GM18517 (cell line): Measurements from ENCODE around the gene IFNA10.
"Not testable (repeated sequence)": the region's sequence is repeated elsewhere in the genome, so short reads cannot be mapped to it uniquely, and the experiment has no call there.

Experiments used
- ATAC-seq: cut with Tn5 transposase; IDR thresholded peaks from one replicate; pipeline ENCODE4 v1.9.1; 2021; ENCODE audit warnings: mild to moderate bottlenecking, moderate library complexity; ENCODE audit not compliant: unreplicated experiment

The IFNA10 gene

GRCh38 chr9:21194867-21195776 lies 11.8 kb downstream of the IFNA10 start:
- ATAC-seq = peak; percentile 95

GRCh38 chr9:21187487-21187886 lies 19.5 kb downstream of the IFNA10 start, which contains the start of gene IFNA4:
TSS of gene IFNA4 (minus strand) at chr9:21187587. CDS start at chr9:21187531, 56 bp downstream.
- not testable (repeated sequence) for ATAC-seq

- peak; percentile 96 for ATAC-seq
Observed at GRCh38 chr9:21182810-21183736, 23.9 kb downstream of the IFNA10 start.

GRCh38 chr9:21174671-21175070 lies 32.3 kb downstream of the IFNA10 start:
- no peak for ATAC-seq

- no peak for ATAC-seq
Observed at GRCh38 chr9:21172156-21172555, 34.8 kb downstream of the IFNA10 start.

GRCh38 chr9:21171351-21171750 lies 35.6 kb downstream of the IFNA10 start:
- ATAC-seq = no peak

- not testable (repeated sequence) for ATAC-seq
Observed at GRCh38 chr9:21166560-21166959, 40.4 kb downstream of the IFNA10 start, which contains the start of gene IFNA21. TSS of gene IFNA21 (minus strand) at chr9:21166660. CDS start at chr9:21166612, 48 bp downstream.

DNA sequence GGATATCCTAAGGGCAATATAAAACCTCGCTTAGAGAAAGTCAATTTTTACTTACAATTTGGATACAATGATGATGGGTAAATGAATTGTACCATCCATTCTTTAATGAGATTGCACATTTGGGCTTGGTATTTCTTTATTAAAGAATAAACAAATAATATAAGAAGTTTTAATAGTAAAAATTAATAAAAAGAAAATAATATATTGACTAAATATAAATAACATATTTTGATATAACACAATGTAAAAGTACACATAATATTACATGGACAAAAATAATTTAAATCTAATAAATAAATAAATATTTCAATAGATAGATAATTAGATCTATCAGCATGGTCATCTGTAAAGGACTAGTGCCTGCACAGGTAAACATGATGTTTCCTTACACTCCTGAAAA lies 41.4 kb downstream of the IFNA10 start:
- ATAC-seq = no peak

- ATAC-seq = peak; percentile 90
Observed at GRCh38 chr9:21160178-21160577, 46.8 kb downstream of the IFNA10 start.
